CD4-positive, alpha-beta T cell treated with Interleukin-15 for 4 hours (primary cell): ENCODE measurements around the gene CD63.

Experiments
- DNase-seq: peaks from one replicate; pipeline ENCODE4 v3.0.0-alpha.2; 2020; ENCODE audit warnings: low spot score

Gene CD63

GRCh38 chr12:55704824-55705718 lies 23.7 kb downstream of the CD63 start:
- no peak for DNase-seq

- DNase-seq = no peak
Observed at GRCh38 chr12:55703901-55704761, 24.7 kb downstream of the CD63 start.

GRCh38 chr12:55703288-55703687 lies 25.5 kb downstream of the CD63 start:
- DNase-seq = no peak

GRCh38 chr12:55702861-55703260 lies 25.9 kb downstream of the CD63 start:
- DNase-seq = no peak

- no peak for DNase-seq
Observed at GRCh38 chr12:55700255-55701018, 28.4 kb downstream of the CD63 start.

GRCh38 chr12:55699471-55700055 lies 29.2 kb downstream of the CD63 start:
- DNase-seq = no peak

- DNase-seq = no peak
Observed at GRCh38 chr12:55698965-55699364, 29.8 kb downstream of the CD63 start.

- DNase-seq = no peak
Observed at GRCh38 chr12:55698241-55698955, 30.4 kb downstream of the CD63 start.

- no peak for DNase-seq
Observed at GRCh38 chr12:55697686-55698085, 31.1 kb downstream of the CD63 start.

- no peak for DNase-seq
Observed at GRCh38 chr12:55696796-55697462, 31.9 kb downstream of the CD63 start.

GRCh38 chr12:55696141-55696540 lies 32.7 kb downstream of the CD63 start:
- DNase-seq = no peak

- no peak for DNase-seq
Observed at GRCh38 chr12:55695349-55695748, 33.5 kb downstream of the CD63 start.

GRCh38 chr12:55694651-55695050 lies 34.2 kb downstream of the CD63 start:
- no peak for DNase-seq

GRCh38 chr12:55694188-55694515 lies 34.7 kb downstream of the CD63 start:
- DNase-seq = no peak

- no peak for DNase-seq
Observed at GRCh38 chr12:55693323-55694187, 35.3 kb downstream of the CD63 start.

GRCh38 chr12:55692631-55693322 lies 36.0 kb downstream of the CD63 start:
- no peak for DNase-seq

GRCh38 chr12:55688716-55689655 lies 39.8 kb downstream of the CD63 start:
- no peak for DNase-seq

GRCh38 chr12:55687746-55688145 lies 41.1 kb downstream of the CD63 start:
- no peak for DNase-seq
